Stimulated activated CD8-positive, alpha-beta memory T cell treated with anti-CD3 and anti-CD28 coated beads, Interleukin-15, amount 100 ng/mL, for 24 hours (primary cell): Measurements from ENCODE around the gene ACRBP.
"Not testable (repeated sequence)": the region's sequence is repeated elsewhere in the genome, so short reads cannot be mapped to it uniquely, and the experiment has no call there.

Experiments used
- DNase-seq: peaks from one replicate; pipeline ENCODE4 v3.0.0-alpha.2; 2020; ENCODE audit warnings: low read depth

Gene ACRBP

DNA sequence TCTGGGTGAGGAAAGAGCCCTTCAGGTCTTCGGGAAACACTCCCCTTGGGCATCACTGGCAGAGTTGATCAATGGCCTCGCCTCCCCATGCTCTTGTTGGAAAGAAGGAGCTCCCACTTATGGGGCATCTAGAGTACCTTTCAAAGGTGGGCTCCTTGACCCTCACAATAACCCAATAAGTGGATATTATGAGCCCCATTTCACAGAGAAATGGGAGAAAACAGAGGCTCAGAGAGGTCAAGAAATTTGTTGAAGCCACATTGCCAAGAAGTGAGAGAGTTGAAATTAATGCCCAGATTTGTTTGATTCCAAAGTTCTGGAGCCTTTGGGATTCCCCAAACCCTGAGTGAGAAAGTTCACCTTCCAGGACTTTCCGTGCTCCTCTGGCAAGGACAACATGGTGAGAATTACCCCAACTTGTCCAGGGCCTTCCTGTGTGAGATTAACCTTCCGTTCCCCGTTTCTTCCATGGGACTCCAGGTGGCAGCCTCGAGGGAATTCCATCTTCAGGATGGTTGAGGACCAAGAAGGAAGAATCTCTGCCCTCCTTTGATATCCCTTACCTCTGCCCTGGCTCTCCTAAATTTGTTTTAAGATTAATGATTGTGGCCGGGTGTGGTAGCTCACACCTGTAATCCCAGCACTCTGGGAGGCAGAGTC lies 32.6 kb downstream of the ACRBP start:
- no peak for DNase-seq

DNA sequence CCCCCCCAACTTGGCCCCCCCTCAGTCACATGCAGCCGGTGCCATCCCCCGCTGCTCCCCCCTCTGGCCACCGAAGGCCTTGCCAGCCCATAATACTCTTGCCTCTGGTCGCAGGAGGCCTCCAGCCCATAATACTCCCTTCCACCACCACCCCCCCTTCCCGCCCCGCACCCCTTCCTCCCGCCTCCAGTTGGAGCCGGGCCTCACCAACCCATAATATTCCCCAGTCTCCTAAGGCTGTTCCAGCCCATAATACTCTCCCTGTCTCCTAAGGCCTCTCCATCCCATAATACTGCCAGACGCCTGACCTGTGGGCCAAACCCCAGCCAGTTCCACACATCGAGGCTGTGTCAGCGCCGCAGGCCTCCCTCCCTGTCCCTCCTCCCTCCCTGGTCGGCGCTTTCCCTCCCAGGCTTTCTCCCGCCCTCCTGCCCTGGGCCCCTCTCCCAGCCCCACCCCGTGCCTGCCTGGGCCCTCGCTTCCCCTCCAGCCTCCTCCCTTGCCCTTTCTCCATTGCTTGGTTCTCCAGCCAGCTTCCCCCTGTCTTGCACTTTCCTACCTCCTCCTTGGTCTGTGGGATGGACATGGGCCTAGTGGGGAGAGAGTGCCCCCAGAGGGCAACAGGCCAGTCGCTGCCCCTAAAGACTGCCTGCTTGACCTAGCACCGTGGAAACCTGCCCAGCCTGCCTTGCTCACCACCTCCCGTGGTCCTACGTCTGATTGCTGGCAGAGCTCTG lies 33.3 kb downstream of the ACRBP start:
- DNase-seq = no peak

DNA sequence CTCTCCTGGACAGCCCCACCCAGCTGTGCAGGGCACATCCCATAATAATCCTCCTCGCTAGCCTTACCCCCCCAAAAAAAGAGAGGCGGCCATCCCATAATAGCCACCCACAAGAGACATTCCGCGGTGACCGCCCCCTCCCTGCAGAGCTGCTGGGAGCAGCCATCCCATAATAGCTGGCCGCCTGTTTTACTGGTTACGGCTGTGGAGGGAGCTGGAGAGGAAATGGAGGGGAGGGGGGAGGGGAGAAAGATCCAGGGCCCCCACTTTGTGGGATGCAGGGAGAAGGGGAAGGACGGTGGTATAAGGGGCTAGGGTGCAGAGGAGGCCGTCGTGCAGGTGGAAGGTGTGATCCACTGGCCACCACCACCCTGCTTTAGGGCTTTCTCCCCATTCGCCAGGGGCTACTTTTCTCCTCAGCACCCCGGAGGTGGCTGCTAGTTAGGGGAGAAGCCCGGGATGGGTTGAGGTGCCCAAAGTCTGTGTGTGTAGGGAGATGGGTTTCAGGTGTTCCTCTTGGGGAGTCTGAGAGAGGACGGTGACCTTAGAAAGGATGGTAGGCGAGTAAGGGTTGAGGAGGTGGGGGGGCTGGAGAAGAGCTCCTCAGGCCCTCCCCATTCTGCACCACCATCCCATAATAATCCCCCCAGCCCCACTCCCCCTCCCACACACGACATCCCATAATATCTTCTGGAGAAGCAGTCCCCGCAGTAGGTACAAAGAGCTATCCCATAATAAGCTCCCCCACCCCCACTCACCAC lies 34.0 kb downstream of the ACRBP start:
- no peak for DNase-seq

DNA sequence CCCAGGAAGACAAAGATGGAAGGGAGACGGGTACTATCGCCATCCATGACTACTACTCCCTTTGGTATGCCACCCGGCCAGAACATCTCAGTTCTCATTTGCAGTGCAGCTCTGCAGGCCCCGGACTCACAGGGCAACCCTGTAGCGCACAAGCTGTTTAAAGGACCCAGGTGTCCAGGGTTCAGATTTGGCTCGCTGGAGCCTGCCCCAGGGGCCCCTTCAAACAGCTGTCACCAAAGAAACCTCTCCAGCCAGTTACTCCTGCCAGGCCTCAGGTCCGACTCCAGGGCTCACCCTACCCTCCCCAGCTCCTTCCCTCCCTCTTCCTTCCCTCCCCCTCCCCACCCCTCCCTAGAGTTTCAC lies 34.6 kb downstream of the ACRBP start:
- no peak for DNase-seq

DNA sequence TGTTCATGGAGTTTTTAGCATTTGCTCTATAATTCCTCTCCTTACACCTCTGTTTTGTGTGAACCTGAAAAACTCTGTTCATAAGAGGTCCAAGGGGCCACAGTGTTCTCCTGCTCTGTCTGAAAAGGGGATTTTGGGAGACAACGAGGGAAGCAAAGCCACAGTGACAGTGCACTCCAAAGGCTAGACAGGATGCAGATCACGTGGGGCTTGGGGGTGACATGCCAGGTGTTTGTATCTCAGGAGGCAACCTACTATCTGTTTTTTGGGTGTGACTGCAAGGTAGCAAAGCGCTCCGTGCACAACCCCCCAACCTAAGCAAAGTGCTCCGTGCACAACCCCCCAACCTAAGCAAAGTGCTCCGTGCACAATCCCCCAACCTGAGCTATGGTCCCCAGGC lies 35.0 kb downstream of the ACRBP start:
- DNase-seq = no peak

DNA sequence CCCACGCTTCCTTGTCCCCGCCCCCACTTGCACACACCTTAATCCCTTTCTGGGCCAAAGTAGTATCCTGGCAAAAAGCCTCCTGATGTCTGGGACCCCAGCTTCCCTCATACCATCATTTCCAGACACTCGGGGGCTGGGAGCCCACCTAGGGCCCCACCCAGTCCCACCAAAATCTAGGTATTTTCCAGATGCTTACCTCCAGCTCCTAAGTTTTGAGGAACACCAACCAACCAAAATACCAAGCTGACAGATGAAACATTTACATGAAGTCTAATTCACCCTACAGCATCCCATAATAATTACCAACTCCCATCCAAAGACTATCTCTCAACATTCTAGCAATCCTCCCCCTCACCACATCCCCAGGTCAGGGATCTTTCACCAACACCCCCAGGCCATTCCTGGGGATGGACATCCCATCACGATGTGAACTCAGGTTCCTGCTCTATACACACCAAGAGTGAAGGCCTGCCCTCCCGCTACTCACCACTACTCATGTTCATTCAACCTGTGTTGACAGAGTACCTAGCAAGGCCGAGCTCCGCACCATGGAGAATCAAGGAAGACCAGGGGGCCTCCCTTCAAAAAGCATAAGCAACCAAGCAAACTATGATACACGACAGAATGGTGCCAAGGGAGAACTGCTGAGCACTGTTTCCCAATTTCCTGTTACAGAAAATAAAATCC lies 38.5 kb downstream of the ACRBP start:
- no peak for DNase-seq

DNA sequence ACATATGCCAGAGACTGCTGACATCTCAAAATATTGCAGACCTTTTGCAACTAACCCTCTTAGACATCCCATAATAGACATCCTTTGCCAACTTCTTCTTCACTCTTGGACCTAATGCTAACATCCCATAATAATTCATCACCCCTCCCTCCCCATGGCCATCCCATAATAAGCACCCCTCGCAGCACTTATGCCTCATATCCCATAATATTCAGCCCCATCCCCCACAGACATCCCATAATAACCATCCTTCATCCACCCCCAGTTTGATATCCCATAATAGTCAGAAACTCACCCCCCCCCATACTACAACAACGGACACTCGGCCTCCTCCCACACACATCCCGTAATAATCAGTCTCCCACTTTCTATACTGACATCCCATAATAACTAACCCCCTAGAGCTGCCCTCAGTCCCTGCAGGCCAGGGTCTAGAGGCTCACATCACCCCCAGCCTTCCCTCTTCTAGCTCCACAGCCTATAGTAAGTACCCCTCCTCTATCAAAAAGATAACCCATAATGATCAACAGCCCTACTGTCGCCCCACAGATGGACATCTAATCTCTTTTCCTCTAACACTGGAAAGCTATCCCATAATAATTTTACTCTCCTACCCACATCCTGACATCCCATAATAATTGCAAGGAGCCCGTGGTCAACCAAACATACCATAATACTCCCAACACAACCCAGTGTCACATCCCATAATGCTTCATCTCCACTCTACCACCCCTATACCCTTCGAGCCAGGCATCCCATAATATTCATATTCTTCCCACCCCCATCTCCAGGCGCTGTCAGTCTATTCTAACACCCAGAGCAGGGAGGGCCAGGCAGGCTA lies 39.3 kb downstream of the ACRBP start:
- no peak for DNase-seq

DNA sequence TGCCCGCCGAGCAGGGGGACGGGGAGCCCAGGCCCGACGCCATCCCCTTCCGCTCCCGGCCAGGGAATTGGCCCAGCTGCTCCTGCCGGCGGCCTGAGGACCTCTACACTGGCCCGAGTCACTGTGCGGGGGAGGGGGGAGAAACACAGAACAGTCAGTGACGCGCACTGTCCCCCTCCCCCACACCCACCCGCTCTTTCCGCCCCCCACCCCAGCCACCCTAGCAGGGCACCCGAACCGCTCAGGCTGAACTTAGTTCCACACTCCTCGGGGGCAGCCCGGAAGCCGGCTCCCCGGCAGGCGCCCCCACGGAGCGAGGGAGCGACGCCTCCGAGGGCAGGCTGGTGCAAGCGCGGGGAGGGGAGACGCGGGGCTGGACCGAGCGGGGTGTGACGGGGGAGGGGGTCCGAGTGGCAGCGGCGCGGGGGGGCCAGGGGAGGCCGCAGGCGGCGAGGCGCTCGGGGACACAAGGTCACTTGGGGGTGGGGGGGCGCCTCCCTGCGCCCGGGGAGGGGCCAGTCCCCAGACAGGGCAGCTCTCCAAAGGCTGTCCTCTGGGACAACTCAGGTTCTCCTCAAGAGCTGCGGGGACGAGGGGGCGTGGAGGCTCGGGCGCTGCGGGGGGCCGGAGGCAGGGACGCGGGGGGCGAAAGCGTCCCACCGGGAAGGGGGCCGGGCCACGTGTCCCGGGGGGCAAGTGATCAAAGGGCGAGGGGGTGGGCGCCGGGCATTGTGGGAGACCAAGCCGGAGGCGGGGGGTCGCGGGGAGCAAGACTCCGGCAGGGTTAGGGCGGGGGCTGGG lies 40.7 kb downstream of the ACRBP start:
- no peak for DNase-seq

DNA sequence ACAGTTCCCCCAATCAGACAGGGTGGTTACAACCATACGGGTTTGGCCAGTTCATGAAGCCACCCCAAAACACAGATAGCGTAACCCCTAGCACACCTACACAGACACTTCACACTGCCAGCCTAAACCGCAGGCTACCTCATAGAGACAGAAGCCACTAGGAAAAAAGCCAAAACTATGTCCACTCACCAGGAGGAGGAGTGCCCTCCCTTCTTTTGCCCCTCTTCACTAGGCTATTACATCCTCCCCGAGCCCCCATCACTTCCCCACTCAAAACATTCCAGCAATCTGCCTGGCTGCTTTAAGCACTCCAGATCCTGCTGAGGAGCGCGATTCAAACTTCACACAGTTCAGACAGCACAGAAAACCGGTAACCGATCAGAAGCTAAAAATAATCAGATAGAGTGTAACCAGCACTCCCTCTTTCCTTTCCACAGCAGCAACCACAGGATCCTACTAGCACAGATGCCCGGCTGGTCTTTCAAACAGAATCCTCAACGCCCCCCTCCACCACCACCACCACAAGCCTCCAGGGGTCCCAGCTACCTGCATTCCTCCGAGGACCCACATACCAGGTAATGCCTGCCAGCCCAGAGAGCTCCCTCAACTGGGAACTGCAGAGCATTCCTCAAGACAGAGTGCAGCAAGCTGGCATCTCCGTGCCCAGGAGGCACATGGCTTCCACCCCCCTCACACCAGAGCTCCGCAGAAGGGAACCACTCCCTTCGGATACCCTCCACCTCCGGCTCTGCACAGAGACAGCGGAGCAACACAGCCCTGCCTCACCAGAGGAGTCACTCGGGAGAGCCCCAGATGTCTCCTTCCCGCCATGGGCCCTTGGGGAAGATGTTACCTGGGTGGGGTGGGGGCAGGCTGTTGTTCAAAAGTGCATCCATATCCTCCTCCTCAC lies 41.6 kb downstream of the ACRBP start:
- DNase-seq = no peak

DNA sequence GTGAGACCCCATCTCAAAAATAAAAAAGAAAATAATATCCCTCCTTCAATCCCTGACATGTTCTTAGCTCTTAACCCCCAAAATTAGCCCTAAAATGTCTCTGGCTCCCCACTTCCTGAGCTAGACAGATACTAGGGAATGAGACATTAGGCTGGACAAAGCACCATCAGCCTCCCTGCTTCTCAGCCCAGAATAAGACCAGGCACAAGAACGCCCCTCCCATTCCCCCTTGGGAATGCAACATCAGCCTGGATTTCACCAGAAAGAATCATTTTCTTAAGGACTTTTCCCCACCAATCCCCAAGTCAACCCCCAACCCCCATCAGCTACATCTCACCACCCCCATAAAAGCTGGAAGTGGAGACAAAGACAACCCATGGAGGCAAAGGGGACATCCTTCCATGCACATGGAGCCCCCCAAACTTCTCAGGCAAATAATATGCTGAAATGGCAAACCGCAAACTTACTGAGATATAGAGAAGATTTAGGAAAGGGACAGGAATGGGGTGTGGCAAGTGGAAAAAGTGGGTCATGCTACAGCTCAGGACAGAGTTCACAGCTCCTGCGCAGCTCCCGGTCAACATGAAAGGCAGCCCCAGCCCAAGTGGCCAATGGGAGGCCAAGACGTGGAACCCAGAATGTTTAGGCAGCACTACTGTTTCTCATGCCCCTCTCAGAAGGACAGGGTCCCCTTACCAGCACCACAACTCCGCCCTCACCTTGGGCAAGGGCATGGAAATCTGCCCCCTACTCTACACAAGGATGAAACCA lies 42.8 kb downstream of the ACRBP start:
- no peak for DNase-seq

DNA sequence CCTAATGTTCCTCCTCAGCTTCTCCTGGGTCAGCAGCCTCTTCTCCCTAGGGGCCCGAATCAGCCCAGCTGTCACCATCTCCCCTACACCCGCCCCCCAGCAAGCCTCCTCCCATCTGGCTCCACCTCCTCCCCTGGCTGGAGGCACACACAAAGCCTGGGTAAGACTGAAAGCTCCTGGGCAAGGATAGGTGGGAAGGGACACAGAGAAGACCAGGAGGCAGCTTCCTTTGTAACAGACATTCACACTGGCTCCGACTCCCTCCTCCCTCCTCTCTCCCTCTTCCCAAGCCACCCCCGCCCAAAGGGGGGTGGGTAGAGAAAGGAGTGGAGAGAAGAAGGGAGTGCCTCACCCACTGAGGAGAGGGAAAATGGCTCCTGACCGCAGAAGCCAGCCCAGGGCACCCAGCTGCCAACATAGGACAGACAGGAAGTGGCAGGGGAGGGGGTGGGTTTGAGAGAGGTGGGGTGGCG lies 44.1 kb downstream of the ACRBP start:
- DNase-seq = no peak

DNA sequence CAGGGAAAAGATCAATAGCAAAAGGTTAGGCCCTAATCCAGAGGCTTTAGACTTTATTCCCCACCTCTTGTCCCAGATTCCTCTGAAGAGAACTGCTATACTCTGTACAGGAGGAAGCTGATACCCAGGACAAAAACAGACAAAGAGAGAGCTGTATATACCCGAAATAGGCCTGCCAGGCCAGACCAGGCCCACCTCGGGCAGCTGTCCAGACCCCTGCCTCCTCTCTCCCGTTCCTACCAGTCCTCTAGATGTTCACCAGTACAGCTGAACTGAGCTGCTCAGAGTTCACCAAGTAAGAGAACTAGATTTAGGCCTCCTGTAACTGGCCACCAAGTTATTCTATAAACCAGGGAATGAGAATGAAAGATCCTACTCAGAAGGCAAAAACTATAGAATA lies 44.7 kb downstream of the ACRBP start:
- DNase-seq = no peak

DNA sequence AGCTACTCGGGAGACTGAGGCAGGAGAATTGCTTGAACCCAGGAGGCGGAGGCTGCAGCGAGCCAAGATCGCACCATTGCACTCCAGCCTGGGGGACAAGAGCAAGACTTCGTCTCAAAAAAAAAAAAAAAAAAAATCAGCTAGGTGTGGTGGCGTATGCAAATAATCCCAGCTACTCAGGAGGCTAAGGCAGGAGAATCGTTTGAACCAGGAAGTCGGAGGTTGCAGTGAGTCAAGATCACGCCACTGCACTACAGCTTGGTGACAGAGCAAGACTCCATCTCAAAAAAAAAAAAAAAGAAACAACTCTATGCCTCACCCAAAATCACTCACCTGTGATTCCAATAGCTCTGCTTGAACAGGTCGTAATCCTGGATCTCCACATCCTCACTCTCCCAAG lies 51.6 kb downstream of the ACRBP start:
- DNase-seq = not testable (repeated sequence)

DNA sequence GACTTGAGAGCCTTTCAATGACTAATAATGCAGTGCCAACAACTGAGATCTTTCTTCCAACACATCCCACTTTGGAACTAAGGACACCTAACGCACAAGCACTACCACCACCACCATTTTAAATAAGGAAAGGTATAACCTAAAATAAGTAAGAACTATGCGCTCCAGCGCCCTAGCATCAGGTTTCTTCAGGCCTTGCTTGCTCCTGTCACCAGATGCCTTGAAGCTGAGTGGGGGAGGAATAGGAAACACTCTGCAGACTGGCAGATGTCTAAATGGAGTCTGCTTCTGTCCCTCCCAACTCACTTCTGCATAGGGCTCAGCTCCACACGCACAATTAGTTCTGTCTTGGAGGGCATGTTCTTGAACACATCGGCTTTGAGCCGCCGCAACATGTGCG lies 55.1 kb downstream of the ACRBP start:
- DNase-seq = no peak
